HG02840 (cell line): ENCODE results near the gene PTPRT.

Experiments used
- ATAC-seq: cut with Tn5 transposase; IDR thresholded peaks from one replicate; pipeline ENCODE4 v1.9.1; 2021; ENCODE audit warnings: mild to moderate bottlenecking, moderate library complexity, moderate number of reproducible peaks; ENCODE audit not compliant: unreplicated experiment, low FRiP score

PTPRT gene

GRCh38 chr20:42749556-42749955, 440.1 kb downstream of the PTPRT start:
- no peak for ATAC-seq

DNA sequence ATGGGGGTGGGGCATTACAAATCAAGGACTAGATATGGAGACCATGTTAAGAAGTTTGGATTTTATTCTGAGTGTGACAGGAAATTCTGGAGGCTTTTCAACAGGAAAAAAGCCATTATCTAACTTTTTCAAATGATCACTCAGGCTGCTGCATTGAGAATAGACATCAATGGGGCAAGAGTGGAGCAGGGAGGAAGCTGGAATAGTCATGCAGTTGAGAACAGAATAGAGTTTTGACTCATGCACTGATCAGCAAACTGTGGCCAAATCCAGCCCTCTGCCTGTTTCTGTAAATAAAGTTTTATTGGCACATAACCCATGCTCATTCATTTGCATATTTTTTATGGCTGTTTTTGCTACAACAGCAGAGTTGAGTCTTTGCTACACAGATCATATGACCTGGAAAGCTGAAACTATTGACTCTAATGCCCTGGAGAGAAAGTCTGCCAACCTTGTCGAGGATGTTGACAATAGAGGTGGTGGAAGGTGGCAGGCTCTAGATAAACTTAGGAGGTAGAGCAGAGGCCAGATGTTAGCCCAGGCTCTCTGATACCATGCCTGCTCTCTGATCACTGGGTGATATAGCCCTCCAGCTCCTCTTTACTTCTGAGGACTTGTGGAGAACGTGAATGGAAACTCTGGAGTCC, 441.8 kb downstream of the PTPRT start:
- no peak for ATAC-seq

GRCh38 chr20:42744756-42745465, 444.8 kb downstream of the PTPRT start:
- no peak for ATAC-seq

DNA sequence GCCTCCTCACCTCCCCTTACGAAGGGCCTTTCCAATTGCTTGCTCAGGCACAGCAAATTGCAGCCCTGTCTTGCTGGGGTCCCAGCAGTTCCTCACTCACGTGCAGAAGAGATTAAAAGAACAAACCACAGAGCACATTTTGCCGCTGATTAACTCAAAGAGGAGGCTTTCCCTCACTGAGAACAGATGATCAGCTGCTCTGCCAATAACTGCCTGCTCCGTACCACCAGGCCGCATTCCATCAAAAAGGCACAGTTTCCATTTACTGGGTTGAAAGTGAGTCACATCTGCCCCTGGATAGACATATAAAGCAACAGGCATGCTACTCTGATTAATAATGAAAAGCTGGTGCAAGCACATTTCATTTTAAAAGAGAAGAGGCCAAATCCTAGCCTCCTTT, 446.8 kb downstream of the PTPRT start:
- ATAC-seq = no peak

DNA sequence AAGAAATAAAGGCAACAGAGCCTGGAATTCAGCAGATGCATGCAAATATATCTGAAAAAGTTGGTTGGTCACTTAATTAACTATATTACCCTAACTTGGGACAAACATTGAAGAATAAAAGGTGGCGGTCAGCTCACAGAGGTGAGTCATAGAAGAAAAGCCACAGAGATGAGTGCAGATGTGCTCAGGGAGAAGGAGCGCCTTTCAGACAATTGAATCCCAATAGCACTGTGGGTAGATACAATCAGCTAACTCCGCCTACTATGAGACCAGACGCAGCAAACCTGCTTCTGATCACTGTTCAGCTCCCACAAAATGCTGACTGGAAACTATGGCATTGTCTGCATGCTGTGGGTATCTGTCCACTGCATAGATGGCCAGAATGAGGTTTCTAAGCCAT, 447.8 kb downstream of the PTPRT start:
- no peak for ATAC-seq

DNA sequence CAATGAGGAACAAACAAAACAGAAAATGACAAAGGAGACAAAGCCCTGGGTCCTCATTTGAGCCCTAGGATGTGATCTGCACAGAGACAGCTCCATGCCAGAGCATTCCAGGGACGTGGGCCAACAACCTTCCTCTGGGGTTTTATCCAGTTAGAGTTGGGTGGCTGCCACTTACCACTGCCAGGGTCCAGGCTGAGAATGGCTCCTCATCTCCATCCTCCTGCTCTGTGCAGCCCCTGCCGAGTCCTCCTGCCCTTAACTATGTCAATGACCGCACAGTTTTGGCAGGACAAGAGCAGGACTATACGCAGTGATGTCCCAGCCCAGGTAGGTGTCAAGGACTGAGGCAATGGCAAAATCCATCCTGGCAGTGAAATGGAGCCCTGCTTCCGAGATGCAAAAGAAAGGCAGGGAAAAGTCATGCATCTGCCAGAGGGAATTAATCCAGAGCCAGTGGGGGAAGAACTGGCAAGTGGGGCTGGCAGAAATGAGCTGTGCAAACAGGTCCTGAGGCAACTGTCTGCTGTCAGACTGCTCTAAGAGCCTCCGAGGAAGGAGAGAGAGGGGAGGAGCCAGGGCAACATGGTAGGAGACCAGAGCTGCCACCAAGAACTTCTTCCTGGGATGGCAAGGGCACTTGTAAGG, 449.4 kb downstream of the PTPRT start:
- no peak for ATAC-seq

DNA sequence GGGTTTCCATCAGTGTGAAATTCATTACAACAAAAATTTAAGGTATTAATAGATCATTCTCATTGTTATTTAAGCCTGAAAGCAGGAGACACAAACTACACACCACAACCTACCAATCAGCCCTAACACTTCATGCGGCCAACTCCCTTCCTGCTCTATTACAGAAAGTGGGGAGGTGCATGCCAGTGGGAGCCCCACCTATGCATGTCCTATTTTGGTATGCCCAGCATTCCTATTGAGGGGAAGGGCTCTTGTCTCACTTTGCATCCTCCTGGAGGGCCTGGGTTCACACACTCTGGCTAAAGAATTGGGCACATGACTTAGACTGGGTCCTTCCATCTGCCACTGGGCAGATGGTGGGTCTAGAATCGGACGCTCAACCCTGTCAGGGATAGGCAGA, 450.0 kb downstream of the PTPRT start:
- no peak for ATAC-seq

- no peak for ATAC-seq
Measured at GRCh38 chr20:42735539-42735938, 454.2 kb downstream of the PTPRT start.

- no peak for ATAC-seq
Measured at GRCh38 chr20:42734660-42735368, 454.9 kb downstream of the PTPRT start.

DNA sequence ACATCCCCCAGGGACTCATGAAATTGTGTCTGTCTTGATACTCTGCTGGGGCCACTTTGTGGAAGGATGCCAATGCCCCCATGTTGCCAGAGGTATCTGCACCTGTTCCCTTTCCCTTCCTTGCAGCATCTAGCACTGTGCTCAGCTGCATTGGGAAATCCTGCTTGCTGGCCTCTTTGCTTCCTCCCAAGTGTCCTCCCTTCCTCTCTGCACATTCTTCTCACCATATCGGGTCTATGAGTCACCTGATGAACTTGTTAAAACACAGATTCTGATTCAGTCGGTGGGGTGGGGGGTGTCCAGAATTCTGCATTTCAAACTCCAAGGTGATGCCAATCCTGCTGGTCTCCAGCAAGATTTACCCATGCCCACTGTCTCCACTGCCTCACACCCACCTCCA, 467.8 kb downstream of the PTPRT start:
- ATAC-seq = no peak

DNA sequence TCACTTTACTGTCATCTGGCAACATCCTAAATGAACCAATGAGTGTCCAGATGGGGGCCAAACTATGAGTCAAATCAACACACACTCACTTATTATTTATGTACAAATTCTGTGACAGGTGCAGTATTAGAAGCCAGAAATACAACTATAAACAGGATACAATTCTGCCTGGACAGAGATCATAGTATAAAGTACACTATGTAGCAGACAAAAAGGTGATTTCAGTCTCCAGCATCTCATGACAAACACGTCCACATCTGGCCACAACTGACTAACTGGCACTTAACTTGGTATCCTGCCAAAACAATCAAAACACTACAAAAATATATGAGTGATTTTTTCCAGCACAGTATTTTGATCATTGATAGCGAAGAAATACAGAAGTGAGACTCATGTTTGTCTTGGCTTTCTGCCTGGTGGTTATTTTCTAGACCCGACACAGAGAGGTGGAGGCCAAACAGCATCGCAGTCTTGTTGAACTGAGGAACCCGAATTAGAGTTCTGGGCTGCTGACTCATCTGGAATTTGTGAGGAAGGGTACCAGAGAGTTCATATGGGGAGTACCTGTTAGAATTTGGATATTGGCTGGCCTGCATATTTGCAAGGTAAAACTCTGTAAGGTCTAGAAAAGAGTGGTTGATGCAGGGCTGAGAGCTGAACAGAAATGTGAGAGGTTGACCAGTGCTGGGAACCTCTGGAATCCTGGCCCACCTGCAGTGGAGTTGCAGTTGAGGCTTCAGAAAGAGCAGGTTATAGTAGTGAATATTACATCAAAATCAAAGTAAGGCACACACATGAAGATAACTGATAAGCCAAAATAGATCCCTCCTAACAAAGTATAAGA, 475.2 kb downstream of the PTPRT start:
- ATAC-seq = no peak

DNA sequence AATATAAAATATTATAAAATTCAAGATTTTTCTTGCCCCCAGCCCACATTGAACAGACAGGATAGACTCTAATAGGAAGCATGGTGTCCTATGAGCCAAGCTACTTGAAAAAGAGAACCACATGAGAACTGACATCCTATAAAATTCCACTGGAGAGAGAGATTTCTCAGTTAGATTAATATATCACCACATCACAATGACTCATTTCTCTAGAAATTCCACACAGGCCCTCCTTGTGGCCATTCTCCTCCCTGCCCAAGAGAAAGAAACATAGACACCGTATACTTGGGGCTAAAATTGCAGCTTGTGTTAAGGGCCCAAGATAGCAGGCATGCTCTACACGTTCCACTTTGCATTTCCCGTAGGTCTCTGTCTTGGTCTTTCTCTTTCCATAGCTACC, 481.4 kb downstream of the PTPRT start:
- no peak for ATAC-seq

DNA sequence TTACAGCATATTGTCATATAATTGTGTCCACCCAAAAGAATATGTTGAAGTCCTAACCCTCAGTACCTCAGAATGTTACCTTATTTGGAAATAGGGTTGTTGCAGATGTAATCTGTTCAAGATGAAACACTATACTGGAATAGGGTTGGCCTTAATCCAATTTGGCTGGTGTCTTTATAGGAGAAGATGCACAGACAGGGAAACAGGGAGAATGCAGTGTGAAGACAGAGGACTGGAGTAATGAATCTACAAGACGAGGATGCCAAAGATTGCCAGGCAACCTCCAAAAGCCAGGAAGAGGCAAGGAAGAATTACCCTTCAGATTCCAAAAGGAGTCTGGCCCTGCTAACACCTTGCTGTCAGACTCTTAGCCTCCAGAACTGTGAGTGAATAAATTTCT, 482.9 kb downstream of the PTPRT start:
- ATAC-seq = no peak

GRCh38 chr20:42705550-42705949, 484.2 kb downstream of the PTPRT start:
- no peak for ATAC-seq

DNA sequence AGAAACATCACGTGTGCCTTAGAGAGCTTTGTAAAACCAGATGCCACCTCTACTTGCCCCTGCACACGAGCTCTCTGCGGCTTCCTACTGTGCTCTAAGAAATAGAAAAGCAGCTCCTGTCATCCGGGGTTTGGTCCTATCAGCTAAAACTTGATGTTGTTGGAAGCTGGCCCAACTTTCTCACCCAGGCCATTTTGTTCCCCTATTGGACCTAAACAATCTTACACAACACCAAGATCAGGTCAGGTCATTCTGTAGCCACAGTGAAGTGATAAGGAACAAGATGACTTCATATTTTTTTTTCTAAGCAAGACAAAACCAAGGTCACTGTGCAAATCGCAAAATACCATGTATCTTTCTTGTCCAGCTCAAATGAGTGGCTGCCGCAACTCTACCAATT, 486.0 kb downstream of the PTPRT start:
- ATAC-seq = no peak

DNA sequence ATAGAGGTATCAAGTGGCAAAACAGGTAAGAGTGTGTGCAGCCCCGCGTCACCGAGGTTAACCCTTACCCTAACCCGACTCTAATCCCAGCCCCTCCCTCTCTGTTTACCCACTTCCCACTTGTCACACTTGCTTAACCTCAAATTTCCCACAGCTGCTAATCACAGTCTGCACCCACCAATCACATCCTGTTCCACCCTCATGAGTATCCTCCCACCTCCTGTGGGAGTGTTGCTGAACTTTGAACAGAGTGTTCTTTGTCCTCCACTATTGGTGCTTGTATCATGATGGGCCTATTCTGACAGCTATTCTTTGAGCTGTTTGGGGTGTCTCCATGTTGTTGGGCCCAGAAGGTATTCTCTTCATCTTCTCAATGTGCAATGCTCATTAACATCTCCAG, 487.8 kb downstream of the PTPRT start:
- ATAC-seq = no peak

DNA sequence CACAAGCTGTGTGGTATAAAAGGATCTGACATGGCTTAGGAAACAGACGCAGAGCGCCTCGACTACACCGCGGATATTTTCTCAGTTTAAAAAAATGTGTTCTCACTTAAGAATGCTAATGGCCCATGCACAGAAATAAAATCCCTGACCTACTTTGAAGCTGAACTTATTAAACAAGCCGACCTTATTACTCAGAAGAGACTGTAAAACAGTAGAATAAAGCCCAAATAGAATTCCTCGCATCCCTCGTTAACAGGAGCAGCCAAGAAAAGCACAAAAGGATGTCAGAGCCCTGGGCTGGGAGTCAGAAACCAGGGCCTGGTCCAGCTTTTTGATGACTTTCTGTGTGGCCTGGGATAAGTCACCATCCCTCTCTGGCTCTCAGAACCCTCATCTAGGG, 489.3 kb downstream of the PTPRT start:
- ATAC-seq = no peak

DNA sequence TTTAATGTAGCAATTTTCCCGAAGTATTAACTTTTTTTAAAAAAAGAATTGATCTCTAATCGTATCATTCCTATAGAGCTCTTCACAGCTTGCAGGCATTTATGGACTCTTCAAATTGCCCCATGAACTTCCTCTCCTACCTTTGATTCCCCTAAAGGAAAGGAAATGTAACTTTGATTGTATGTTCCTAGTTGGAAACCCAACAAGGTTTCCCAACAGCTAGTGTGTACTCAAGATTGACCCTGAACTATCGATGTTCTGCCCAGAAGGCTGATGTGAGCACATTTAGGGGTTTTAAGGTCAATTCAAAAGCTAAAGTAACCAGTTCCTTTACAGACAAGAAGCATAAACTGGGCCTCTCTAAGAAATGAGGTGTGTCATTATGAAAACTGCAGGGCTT, 491.7 kb downstream of the PTPRT start:
- ATAC-seq = no peak

DNA sequence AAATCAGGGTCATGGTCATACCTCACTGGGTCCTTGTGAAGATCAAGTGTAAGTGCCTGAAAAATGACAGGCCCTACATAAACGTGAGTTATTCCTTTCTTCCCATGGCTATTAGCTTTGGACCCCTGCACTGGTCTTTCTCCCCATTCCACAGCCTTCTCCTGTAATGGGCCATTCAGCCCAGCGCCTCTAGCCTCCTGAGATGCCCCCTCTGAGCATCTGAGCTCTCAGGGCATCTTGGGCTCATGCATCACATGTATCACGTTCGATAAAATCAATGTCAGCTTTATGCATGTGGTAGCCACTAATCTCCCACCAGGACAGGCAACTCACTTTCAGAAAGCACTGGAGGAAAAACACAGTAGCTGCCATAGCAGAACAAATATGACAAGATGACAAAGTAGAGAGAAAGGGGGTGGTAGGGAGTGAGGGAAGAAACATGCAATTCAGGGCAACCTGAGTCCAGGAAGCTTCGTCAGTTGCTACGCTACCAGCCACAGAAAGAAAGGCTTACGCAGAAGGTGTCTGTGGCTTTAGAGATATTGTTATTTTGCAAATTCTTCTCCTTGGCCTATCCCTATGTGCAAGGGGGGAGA, 498.8 kb downstream of the PTPRT start:
- no peak for ATAC-seq

DNA sequence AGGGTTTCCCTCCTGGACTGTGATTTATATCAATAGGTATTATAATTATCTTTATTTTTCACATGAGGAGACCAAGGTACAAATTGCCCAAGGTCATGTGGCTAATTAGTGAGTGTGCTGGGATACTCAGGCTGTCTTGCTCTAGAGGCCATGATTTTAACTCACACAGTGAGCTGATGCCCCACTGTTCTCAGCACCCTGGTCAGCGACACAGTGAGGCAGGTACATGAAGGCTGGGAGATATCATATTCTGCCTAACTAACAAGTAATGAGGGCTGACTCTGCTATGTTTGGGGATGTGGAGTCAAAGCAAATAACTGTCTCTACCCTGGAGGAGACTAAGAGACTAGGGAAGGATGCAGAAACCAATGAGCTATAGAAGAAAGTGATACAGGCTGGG, 501.1 kb downstream of the PTPRT start:
- ATAC-seq = no peak
